HCT116 (cell line): Measurements from ENCODE around the gene BRMS1. TPM values are rescaled to one million over a fixed set of nuclear protein-coding genes. Genes with fewer than 3 reads are reported as not detected.

ENCODE experiments used
- ATAC-seq: fragments of 200-7000 bp; cut with Tn5 transposase; 2 replicates; pipeline ENCODE4 v1.9.1; 2020; ENCODE audit warnings: mild to moderate bottlenecking, moderate library complexity
- BruUV-seq: library from RNA; stranded (reverse); fragments of 400-500 nt; replicated peaks from 2 replicates; lab custom pipeline; 2021; lab: Mats Ljungman, UMichigan
- CTCF ChIA-PET: fragments of 300-600 bp; sonication (Branson Sonifier 250); formaldehyde crosslinking; loops from one replicate; lab custom pipeline; 2021; ENCODE audit warnings: antibody characterized with exemption; lab: Charles Lee
- POLR2A ChIA-PET: fragments of 300-600, 350-600 bp; sonication (Branson Sonifier 250); formaldehyde crosslinking; loops from one replicate; lab custom pipeline; 2021; ENCODE audit warnings: antibody characterized with exemption; lab: Charles Lee
- RAD21 ChIA-PET, 2 experiments: fragments of 300-600 bp; sonication (Branson Sonifier 250); formaldehyde crosslinking; loops; one replicate each; lab custom pipeline; 2023; ENCODE audit warnings: low total read pairs in 2 of 2; ENCODE audit not compliant: uncharacterized antibody in 2 of 2, unreplicated experiment in 2 of 2, low non-redundant PET in 1 of 2; lab: Charles Lee
- DNase-seq: peaks from one replicate; pipeline ENCODE4 v3.0.0-alpha.2; 2010; ENCODE audit warnings: low read depth, low spot score
- H2AFZ ChIP-seq: fragments of 200-600 bp; shearing (Covaris generic), sonication (generic); 2 replicates; pipeline ENCODE4 v1.6.1; 2017; ENCODE audit warnings: low read depth, mixed run types, mixed read lengths, antibody characterized with exemption, low read length; ENCODE audit not compliant: poor library complexity, severe bottlenecking
- H3K27ac ChIP-seq: 2 replicates; pipeline ENCODE4 v1.5.1; 2012; ENCODE audit warnings: low read depth, low read length
- H3K27me3 ChIP-seq: fragments of 200-600 bp; sonication (generic); 2 replicates; pipeline ENCODE4 v1.6.1; 2016; ENCODE audit warnings: mixed run types, low read length, mixed read lengths; ENCODE audit not compliant: insufficient read depth
- H3K36me3 ChIP-seq, 2 experiments: fragments of 200-500 bp in 1 of 2; fragments of 200-600 bp in 1 of 2; sonication (Bioruptor generic) in 1 of 2; sonication (generic) in 1 of 2; 2 replicates each; pipeline versions ENCODE4 v1.5.1 to v1.6.1; 2014 to 2016; ENCODE audit warnings: low read length in 2 of 2, inconsistent platforms in 1 of 2, mixed read lengths in 1 of 2, mixed run types in 1 of 2; ENCODE audit not compliant: insufficient read depth in 2 of 2, control insufficient read depth in 1 of 2
- H3K4me1 ChIP-seq, 2 experiments: fragments of 200-600 bp in 1 of 2; sonication (generic) in 1 of 2; 2 replicates each; pipeline versions ENCODE4 v1.5.1 to v1.6.1; 2012 to 2017; ENCODE audit warnings: low read length in 2 of 2, inconsistent platforms in 1 of 2, mild to moderate bottlenecking in 1 of 2, mixed read lengths in 1 of 2, mixed run types in 1 of 2, moderate library complexity in 1 of 2; ENCODE audit not compliant: insufficient read depth in 2 of 2, control insufficient read depth in 1 of 2
- H3K4me2 ChIP-seq: fragments of 200-600 bp; sonication (generic); 2 replicates; pipeline ENCODE4 v1.6.1; 2017; ENCODE audit warnings: mixed run types, low read length, mixed read lengths
- H3K4me3 ChIP-seq, 2 experiments: fragments of 200-600 bp in 1 of 2; sonication (generic) in 1 of 2; replicated peaks in 1 of 2; 2 replicates each; pipeline ENCODE4 v1.5.1; 2011 to 2016; ENCODE audit warnings: low read length in 2 of 2, control low read depth in 1 of 2, low read depth in 1 of 2, mild to moderate bottlenecking in 1 of 2, mixed read lengths in 1 of 2, mixed run types in 1 of 2
- H3K79me2 ChIP-seq: fragments of 200-600 bp; sonication (generic); 2 replicates; pipeline ENCODE4 v1.6.1; 2017; ENCODE audit warnings: mild to moderate bottlenecking, mixed run types, low read length, moderate library complexity, mixed read lengths; ENCODE audit not compliant: insufficient read depth
- H3K9ac ChIP-seq: fragments of 200-600 bp; sonication (generic); 2 replicates; pipeline ENCODE4 v1.6.1; 2016; ENCODE audit warnings: low read length, mixed read lengths
- H3K9me2 ChIP-seq: fragments of 200-600 bp; sonication (generic), shearing (Covaris generic); 2 replicates; pipeline ENCODE4 v1.6.1; 2017; ENCODE audit warnings: mixed run types, mild to moderate bottlenecking, moderate library complexity; ENCODE audit not compliant: insufficient read depth
- H3K9me3 ChIP-seq, 2 experiments: fragments of 200-500 bp in 1 of 2; fragments of 200-600 bp in 1 of 2; sonication (Bioruptor generic) in 1 of 2; sonication (generic) in 1 of 2; 2 replicates each; pipeline ENCODE4 v1.6.1; 2014 to 2017; ENCODE audit warnings: low read length in 2 of 2, mixed read lengths in 2 of 2, inconsistent platforms in 1 of 2, low read depth in 1 of 2, mild to moderate bottlenecking in 1 of 2, mixed run types in 1 of 2, moderate library complexity in 1 of 2; ENCODE audit not compliant: control insufficient read depth in 1 of 2, insufficient read depth in 1 of 2
- H4K20me1 ChIP-seq: fragments of 200-600 bp; sonication (generic), shearing (Covaris generic); 2 replicates; pipeline ENCODE4 v1.6.1; 2017; ENCODE audit warnings: mixed run types, mild to moderate bottlenecking, moderate library complexity; ENCODE audit not compliant: insufficient read depth
- CBX3 ChIP-seq: IDR thresholded peaks from 2 replicates; pipeline ENCODE4 v1.6.1; 2012; ENCODE audit warnings: low read depth
- CEBPB ChIP-seq: IDR thresholded peaks from 2 replicates; pipeline ENCODE4 v1.6.1; 2012; ENCODE audit warnings: low read depth
- EGR1 ChIP-seq: IDR thresholded peaks from 2 replicates; pipeline ENCODE4 v1.6.1; 2012; ENCODE audit warnings: low read depth
- FOSL1 ChIP-seq: IDR thresholded peaks from 2 replicates; pipeline ENCODE4 v1.6.1; 2012; ENCODE audit warnings: low read depth
- POLR2AphosphoS5 ChIP-seq: IDR thresholded peaks from 2 replicates; pipeline ENCODE4 v1.6.1; 2011; ENCODE audit warnings: mild to moderate bottlenecking, low read depth, low read length, moderate library complexity
- SP1 ChIP-seq: IDR thresholded peaks from 2 replicates; pipeline ENCODE4 v1.6.1; 2012; ENCODE audit warnings: low read depth
- SRF ChIP-seq: IDR thresholded peaks from 2 replicates; pipeline ENCODE4 v1.6.1; 2012; ENCODE audit warnings: low read depth
- YY1 ChIP-seq: IDR thresholded peaks from 2 replicates; pipeline ENCODE4 v1.6.1; 2011; ENCODE audit warnings: low read length, low read depth, moderate library complexity, mild to moderate bottlenecking; ENCODE audit not compliant: insufficient replicate concordance; ENCODE audit errors: extremely low read depth
- ZFX ChIP-seq: fragments of 450-650 bp; IDR thresholded peaks from 2 replicates; pipeline ENCODE4 v1.6.1; 2017
- ZNF274 ChIP-seq: fragments of 200-500 bp; sonication (Bioruptor generic); IDR thresholded peaks from 2 replicates; pipeline ENCODE4 v1.6.1; 2014; ENCODE audit warnings: mild to moderate bottlenecking, low read depth, low read length, inconsistent platforms
- intact Hi-C: fragments of 100-400 bp; cut with micrococcal nuclease; formaldehyde crosslinking; loops from 2 replicates; pipeline ENCODE4 v1.10.0; 2022
- total RNA-seq: library from RNA; stranded (reverse); gene quantifications from one replicate; pipeline ENCODE4 v1.2.1, GENCODE V29; 2021; ENCODE audit not compliant: unreplicated experiment
- TF ChIP-seq, protein P1 (sequence below): IDR thresholded peaks from 2 replicates; pipeline ENCODE4 v1.6.1; 2011; ENCODE audit warnings: mild to moderate bottlenecking, low read length, moderate library complexity; ENCODE audit not compliant: insufficient replicate concordance; ENCODE audit errors: extremely low read depth
- TF ChIP-seq, protein P2 (sequence below), 3 experiments: fragments of 200-600 bp in 1 of 3; sonication (generic) in 1 of 3; IDR thresholded peaks in 2 of 3; conservative IDR thresholded peaks in 1 of 3; 2 replicates each; pipeline ENCODE4 v1.5.1; 2012 to 2017; ENCODE audit warnings: low read depth in 2 of 3, low read length in 2 of 3, antibody characterized with exemption in 1 of 3, borderline replicate concordance in 1 of 3, control low read depth in 1 of 3, mild to moderate bottlenecking in 1 of 3, mixed read lengths in 1 of 3, mixed run types in 1 of 3, moderate library complexity in 1 of 3; ENCODE audit not compliant: insufficient read depth in 1 of 3
- TF ChIP-seq, protein P3 (sequence below): IDR thresholded peaks from 2 replicates; pipeline ENCODE4 v1.6.1; 2012

BRMS1 gene
- total RNA-seq, 1 experiment from 2014 or later: 42.1 TPM

- no peak overlapping the region for H2AFZ ChIP-seq
- no peaks in the 10 kb centered on the region for H3K36me3 ChIP-seq
- no peaks in the 10 kb centered on the region for H3K27me3 ChIP-seq
- peaks cover 5 to 7% of the 10 kb centered on the region in 2 experiments for H3K4me1 ChIP-seq
- ChIA-PET CTCF (interaction anchor here (1.3 to 4.1 kb wide), 2 partner anchors 9 to 15 kb away, joined by 4 to 21 read pairs; partner anchors contain the start of gene YIF1A), RAD21 (interaction anchor here in 1 of 2 experiments (0.7 kb wide), 1 partner anchor 11 kb away, joined by 3 read pairs; no protein-coding TSS in a partner anchor)
- no peak overlapping the region for H3K9ac ChIP-seq
- intact Hi-C loops: no loop called here
- no peaks in the 10 kb centered on the region for H3K9me3 ChIP-seq
- H3K9me2 ChIP-seq: no peaks in the 10 kb centered on the region
- no peak for DNase-seq
- H3K79me2 ChIP-seq: no peaks in the 10 kb centered on the region
- no peak overlapping the region for H3K4me2 ChIP-seq
- no peak overlapping the region for H3K27ac ChIP-seq
- TF ChIP-seq POLR2AphosphoS5 (no peak), ZNF274 (no peak), FOSL1 (no peak), CEBPB (no peak)
- TF ChIP-seq, all 23 proteins: peak for 0
- POLR2A ChIA-PET: interaction anchor here (1.3 kb wide), 1 partner anchor 8 kb away, joined by 3 read pairs; the partner anchor contains the start of gene YIF1A
- no peak for ATAC-seq
- no peaks in the 10 kb centered on the region for H4K20me1 ChIP-seq
- no TSS peak for BruUV-seq
- H3K4me3 ChIP-seq: no peak overlapping the region
Measured at GRCh38 chr11:66297610-66298009, 47.3 kb downstream of the BRMS1 start.

- CTCF ChIA-PET: no interaction called here
- no peak overlapping the region for H3K4me2 ChIP-seq
- no peaks in the 10 kb centered on the region for H3K27me3 ChIP-seq
- H4K20me1 ChIP-seq: no peaks in the 10 kb centered on the region
- no peaks in the 10 kb centered on the region for H3K9me3 ChIP-seq
- no peaks in the 10 kb centered on the region for H3K79me2 ChIP-seq
- POLR2A ChIA-PET: no interaction called here
- H3K9me2 ChIP-seq: no peaks in the 10 kb centered on the region
- RAD21 ChIA-PET: no interaction called here
- no peak overlapping the region for H3K9ac ChIP-seq
- H3K27ac ChIP-seq: no peak overlapping the region
- TF ChIP-seq ZNF274: no peak
- no peak for TF ChIP-seq SRF
- TF ChIP-seq, protein P1, sequence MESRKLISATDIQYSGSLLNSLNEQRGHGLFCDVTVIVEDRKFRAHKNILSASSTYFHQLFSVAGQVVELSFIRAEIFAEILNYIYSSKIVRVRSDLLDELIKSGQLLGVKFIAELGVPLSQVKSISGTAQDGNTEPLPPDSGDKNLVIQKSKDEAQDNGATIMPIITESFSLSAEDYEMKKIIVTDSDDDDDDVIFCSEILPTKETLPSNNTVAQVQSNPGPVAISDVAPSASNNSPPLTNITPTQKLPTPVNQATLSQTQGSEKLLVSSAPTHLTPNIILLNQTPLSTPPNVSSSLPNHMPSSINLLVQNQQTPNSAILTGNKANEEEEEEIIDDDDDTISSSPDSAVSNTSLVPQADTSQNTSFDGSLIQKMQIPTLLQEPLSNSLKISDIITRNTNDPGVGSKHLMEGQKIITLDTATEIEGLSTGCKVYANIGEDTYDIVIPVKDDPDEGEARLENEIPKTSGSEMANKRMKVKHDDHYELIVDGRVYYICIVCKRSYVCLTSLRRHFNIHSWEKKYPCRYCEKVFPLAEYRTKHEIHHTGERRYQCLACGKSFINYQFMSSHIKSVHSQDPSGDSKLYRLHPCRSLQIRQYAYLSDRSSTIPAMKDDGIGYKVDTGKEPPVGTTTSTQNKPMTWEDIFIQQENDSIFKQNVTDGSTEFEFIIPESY: no peak
- TF ChIP-seq EGR1: no peak
- TF ChIP-seq ZFX: no peak
- TF ChIP-seq SP1: no peak
- TF ChIP-seq, protein P2, sequence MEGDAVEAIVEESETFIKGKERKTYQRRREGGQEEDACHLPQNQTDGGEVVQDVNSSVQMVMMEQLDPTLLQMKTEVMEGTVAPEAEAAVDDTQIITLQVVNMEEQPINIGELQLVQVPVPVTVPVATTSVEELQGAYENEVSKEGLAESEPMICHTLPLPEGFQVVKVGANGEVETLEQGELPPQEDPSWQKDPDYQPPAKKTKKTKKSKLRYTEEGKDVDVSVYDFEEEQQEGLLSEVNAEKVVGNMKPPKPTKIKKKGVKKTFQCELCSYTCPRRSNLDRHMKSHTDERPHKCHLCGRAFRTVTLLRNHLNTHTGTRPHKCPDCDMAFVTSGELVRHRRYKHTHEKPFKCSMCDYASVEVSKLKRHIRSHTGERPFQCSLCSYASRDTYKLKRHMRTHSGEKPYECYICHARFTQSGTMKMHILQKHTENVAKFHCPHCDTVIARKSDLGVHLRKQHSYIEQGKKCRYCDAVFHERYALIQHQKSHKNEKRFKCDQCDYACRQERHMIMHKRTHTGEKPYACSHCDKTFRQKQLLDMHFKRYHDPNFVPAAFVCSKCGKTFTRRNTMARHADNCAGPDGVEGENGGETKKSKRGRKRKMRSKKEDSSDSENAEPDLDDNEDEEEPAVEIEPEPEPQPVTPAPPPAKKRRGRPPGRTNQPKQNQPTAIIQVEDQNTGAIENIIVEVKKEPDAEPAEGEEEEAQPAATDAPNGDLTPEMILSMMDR (IDR thresholded peaks at IDR 0.05 in 2 of 3, conservative IDR thresholded peaks at IDR 0.05 in 1 of 3; ENCODE audit: borderline replicate concordance in 1 of 3, insufficient read depth in 1 of 3, low read depth in 2 of 3, low read length in 2 of 3): no peak
- no peak for TF ChIP-seq YY1
- TF ChIP-seq, protein P3, sequence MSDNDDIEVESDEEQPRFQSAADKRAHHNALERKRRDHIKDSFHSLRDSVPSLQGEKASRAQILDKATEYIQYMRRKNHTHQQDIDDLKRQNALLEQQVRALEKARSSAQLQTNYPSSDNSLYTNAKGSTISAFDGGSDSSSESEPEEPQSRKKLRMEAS: no peak
- TF ChIP-seq POLR2AphosphoS5: no peak
- no peak for TF ChIP-seq CBX3
- peaks cover 16 to 29% of the 10 kb centered on the region in 2 experiments for H3K4me1 ChIP-seq
- no peak for DNase-seq
- ATAC-seq: no peak
- intact Hi-C loops: no loop called here
- no TSS peak for BruUV-seq
- no peaks in the 10 kb centered on the region for H3K36me3 ChIP-seq
- no peak overlapping the region for H3K4me3 ChIP-seq
- H2AFZ ChIP-seq: no peak overlapping the region
Measured at GRCh38 chr11:66294626-66295620, 50.0 kb downstream of the BRMS1 start.
